Psoas muscle (tissue), 8 donors: ENCODE data around the gene USP24. TPM values are rescaled to one million over a fixed set of nuclear protein-coding genes. Genes with fewer than 3 reads are reported as not detected.

Experiments
- ATAC-seq, 4 donors: fragments of 200-7000 bp; cut with Tn5 transposase; one replicate each; pipeline ENCODE4 v1.9.1; 2020; ENCODE audit warnings: moderate library complexity in 3 of 4, mild to moderate bottlenecking in 2 of 4
- DNase-seq, 2 donors: peaks; one replicate each; pipeline ENCODE4 v3.0.0-alpha.2; 2020
- H3K27ac ChIP-seq: fragments of 200-600 bp; one replicate; pipeline ENCODE4 v1.8.0; 2022
- H3K27me3 ChIP-seq, 3 donors: fragments of 200-600 bp in 1 of 3; one replicate each; pipeline versions ENCODE4 v1.6.1 to v1.8.0; 2013 to 2022; ENCODE audit warnings: low read length in 2 of 3, mild to moderate bottlenecking in 2 of 3, moderate library complexity in 1 of 3; ENCODE audit not compliant: insufficient read depth in 3 of 3
- H3K36me3 ChIP-seq, 2 donors: fragments of 200-600 bp in 1 of 2; one replicate each; pipeline versions ENCODE4 v1.6.1 to v1.8.0; 2013 to 2022; ENCODE audit warnings: low read depth in 1 of 2, mild to moderate bottlenecking in 1 of 2, moderate library complexity in 1 of 2; ENCODE audit not compliant: insufficient read depth in 1 of 2
- H3K4me1 ChIP-seq: fragments of 200-600 bp; one replicate; pipeline ENCODE4 v1.8.0; 2022
- H3K4me3 ChIP-seq: fragments of 200-600 bp; one replicate; pipeline ENCODE4 v1.8.0; 2022; ENCODE audit warnings: mild to moderate bottlenecking
- H3K9me3 ChIP-seq: fragments of 200-600 bp; one replicate; pipeline ENCODE4 v1.8.0; 2022
- WGBS, 3 donors: extraction: QIAGEN DNeasy Blood & Tissue Kit; methylation state at CpG; one replicate each; pipeline versions ENCODE4 v1.1.6 to v1.1.7; 2013; 5-methylcytosine and 5-hydroxymethylcytosine counted together
- intact Hi-C, 2 donors: fragments of 100-400 bp; cut with DNase I; formaldehyde crosslinking; loops; one replicate each; pipeline versions ENCODE4 v1.11.0 to v1.14.2; 2022
- polyA plus RNA-seq, 3 donors: library from polyadenylated mRNA; stranded (reverse); fragments of 200-250 nt; gene quantifications; one replicate each; pipeline ENCODE4 v1.2.3, GENCODE V29; 2013
- total RNA-seq, 4 donors: library from RNA; stranded (reverse); fragmentation: NEBNext Ultra II Directional in 2 of 4; extraction: Animal tissue kit (Norgen Biotek cat#: 25700) in 2 of 4; gene quantifications; one replicate each; pipeline versions ENCODE4 v1.2.1 to v1.2.4, GENCODE V29; 2021 to 2023
- TF ChIP-seq, protein P1 (sequence below): fragments of 200-600 bp; IDR thresholded peaks from one replicate; pipeline ENCODE4 v1.8.0; 2022; ENCODE audit warnings: antibody characterized with exemption
- donor health status: healthy with polysubstance abuse.
- donor health status: DM: no; HTN: no; CAD: no; lungs with moderate emphysema.
- donor health status: Bipolar disorder and iron deficiency.
- donor health status: healthy.
- donor health status: DM: yes; HTN: yes; CAD: no.
- donor health status: DM: no; HTN: no; CAD: no.
- donor health status: DM: no; HTN: no; CAD: no.
- donor health status: DM: yes; HTN: yes; CAD: no.

Gene USP24
- total and polyA plus RNA-seq, 7 donors: 14.6 to 67.9 (median 53.2) TPM

DNA sequence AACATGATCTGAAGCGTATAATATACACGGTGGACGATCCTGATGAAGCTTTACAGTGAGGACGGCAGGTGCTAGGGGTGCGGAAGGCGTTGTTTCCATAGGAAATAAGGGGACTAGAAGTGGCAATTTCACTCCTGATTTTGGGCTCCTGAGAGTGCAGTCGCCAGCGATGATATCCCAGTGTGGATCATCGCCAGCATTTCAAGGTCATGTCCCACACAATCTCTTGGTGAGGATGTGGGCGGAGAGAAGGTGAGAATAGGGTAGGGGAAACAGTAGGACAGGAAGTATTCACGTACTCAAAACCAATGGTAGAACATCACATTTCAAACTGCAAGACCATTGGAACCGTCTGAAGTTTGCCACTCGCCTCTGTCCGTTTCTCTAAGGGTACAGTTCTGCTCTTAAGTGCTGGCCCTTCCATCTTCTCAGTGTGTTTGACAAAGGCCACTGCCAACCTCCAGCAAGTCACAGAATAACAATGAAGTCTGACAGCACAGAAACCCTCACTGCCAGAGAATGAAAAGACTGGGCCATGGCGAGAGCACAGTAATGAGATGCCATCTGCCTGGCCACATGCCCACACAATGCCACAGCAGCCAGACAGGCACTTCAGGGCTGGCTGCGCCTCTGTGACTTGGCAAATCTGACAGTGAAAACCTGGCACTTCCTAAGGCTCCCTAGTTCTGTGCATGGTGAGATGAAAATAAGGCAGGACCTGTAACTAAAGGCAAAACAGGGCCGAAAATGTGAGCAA is 148.0 kb downstream of the USP24 start:
- H3K27me3 ChIP-seq: no peaks in the 10 kb centered on the region
- peak; percentile 70 to 92 for DNase-seq
- H3K4me3 ChIP-seq: no peak overlapping the region
- peak; percentile 74 to 82 (median 78) for ATAC-seq
- peaks cover 12 to 48% of the 10 kb centered on the region in 2 donors for H3K36me3 ChIP-seq
- H3K9me3 ChIP-seq: no peaks in the 10 kb centered on the region
- intact Hi-C loops: no loop called here
- TF ChIP-seq, protein P1, sequence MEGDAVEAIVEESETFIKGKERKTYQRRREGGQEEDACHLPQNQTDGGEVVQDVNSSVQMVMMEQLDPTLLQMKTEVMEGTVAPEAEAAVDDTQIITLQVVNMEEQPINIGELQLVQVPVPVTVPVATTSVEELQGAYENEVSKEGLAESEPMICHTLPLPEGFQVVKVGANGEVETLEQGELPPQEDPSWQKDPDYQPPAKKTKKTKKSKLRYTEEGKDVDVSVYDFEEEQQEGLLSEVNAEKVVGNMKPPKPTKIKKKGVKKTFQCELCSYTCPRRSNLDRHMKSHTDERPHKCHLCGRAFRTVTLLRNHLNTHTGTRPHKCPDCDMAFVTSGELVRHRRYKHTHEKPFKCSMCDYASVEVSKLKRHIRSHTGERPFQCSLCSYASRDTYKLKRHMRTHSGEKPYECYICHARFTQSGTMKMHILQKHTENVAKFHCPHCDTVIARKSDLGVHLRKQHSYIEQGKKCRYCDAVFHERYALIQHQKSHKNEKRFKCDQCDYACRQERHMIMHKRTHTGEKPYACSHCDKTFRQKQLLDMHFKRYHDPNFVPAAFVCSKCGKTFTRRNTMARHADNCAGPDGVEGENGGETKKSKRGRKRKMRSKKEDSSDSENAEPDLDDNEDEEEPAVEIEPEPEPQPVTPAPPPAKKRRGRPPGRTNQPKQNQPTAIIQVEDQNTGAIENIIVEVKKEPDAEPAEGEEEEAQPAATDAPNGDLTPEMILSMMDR: no peak
- peak overlapping the region; percentile 59 for H3K27ac ChIP-seq
- WGBS, 3 donors: 41 to 54% (median 49%) methylated on average over 17 of the region's 17 CpGs
- peaks cover 41% of the 10 kb centered on the region for H3K4me1 ChIP-seq

DNA sequence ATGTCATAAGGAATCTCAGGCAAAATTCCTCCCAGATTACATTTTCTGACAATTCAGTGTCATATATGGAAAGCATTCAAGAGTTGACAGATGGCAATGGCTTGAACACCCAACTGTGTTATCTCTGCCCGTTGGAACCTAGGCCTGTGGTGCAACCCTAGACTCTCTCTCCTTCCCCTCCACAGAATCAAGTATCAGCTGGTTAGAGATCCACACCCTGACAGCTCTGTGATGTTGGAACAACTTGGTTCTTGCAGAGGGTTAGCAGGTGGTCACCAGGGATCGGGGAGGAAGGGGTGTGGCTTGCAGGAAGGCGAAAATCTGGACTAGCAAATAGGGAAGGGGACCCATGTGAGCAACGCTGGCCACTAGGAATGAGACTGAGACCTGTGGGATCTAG is 149.5 kb downstream of the USP24 start:
- no peaks in the 10 kb centered on the region for H3K27me3 ChIP-seq
- TF ChIP-seq, protein P1: no peak
- H3K4me1 ChIP-seq: peaks cover 40% of the 10 kb centered on the region
- no peak for ATAC-seq
- no peak overlapping the region for H3K27ac ChIP-seq
- intact Hi-C loops: no loop called here
- H3K9me3 ChIP-seq: no peaks in the 10 kb centered on the region
- peak in 1 of 2 donors; percentile 34 for DNase-seq
- H3K36me3 ChIP-seq: peaks cover 0 to 32% of the 10 kb centered on the region in 2 donors
- H3K4me3 ChIP-seq: no peak overlapping the region
- 54 to 57% (median 54%) methylated on average over 4 of the region's 4 CpGs for WGBS, 3 donors

DNA sequence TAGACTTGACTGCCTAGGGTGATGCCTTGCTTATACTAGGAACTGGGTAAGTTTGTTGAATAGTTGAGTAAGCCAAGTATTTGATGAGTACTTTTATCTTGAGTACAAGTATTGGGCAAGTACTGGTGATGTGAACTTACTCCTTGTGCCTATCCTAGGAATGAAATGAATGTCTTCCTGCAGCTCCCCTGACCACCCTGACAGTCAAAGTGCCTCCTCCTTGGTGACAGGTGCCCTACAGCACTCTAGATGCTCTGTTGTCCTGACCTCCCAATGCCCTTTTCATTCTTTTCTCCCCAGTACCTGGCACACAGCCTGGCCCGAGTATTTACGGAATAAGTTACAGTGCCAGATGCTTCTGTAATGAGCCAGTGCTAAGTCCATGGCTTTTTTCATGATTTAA is 150.3 kb downstream of the USP24 start:
- TF ChIP-seq, protein P1: no peak
- H3K9me3 ChIP-seq: no peaks in the 10 kb centered on the region
- peaks cover 0 to 24% of the 10 kb centered on the region in 2 donors for H3K36me3 ChIP-seq
- H3K27me3 ChIP-seq: no peaks in the 10 kb centered on the region
- no peak overlapping the region for H3K27ac ChIP-seq
- 12 to 21% (median 15%) methylated on average over 2 of the region's 2 CpGs for WGBS, 3 donors
- intact Hi-C loops: no loop called here
- ATAC-seq (peak; percentile 48 to 73 (median 62)), DNase-seq (peak in 1 of 2 donors; percentile 73)
- H3K4me3 ChIP-seq: no peak overlapping the region
- peaks cover 33% of the 10 kb centered on the region for H3K4me1 ChIP-seq

DNA sequence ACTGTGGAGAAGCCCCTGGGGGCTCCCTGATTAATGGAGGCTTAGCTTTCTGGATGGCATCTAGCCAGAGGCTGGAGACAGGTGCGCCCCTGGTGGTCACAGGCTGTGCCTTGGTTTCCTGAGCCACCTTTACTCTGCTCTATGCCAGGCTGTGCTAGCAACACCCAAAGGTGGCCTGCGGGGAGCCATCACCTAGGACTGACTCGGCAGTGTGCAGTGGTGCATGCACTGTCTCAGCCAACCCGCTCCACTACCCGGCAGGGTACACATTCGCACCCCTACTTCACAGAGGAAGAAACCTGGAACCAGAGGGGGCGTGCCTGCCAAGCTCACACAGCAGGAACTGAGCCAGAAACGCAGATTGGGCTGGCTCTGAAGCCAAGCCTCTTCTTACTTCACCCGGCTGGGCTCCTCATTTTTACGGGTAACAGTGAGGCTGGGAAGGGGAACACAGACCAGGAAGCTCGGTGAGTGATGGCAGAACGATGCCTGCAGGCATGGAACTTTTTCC is 151.0 kb downstream of the USP24 start:
- H3K4me3 ChIP-seq: no peak overlapping the region
- H3K4me1 ChIP-seq: peaks cover 33% of the 10 kb centered on the region
- no peak for DNase-seq
- H3K27ac ChIP-seq: no peak overlapping the region
- TF ChIP-seq, protein P1: no peak
- ATAC-seq: peak in 1 of 4 donors; percentile 3
- WGBS, 3 donors: 34 to 46% (median 34%) methylated on average over 12 of the region's 12 CpGs
- intact Hi-C loops: no loop called here
- no peaks in the 10 kb centered on the region for H3K27me3 ChIP-seq
- no peaks in the 10 kb centered on the region for H3K9me3 ChIP-seq
- peaks cover 0 to 17% of the 10 kb centered on the region in 2 donors for H3K36me3 ChIP-seq
